Measurements from ENCODE around the gene NUP107. TPM values are rescaled to one million over a fixed set of nuclear protein-coding genes. Genes with fewer than 3 reads are reported as not detected.

Gene NUP107
- total RNA-seq, 6 experiments from 2014 or later = 9.6 to 17.7 (median 11.9) TPM

GRCh38 chr12:68772714-68773113 lies 85.9 kb downstream of the NUP107 start:
- 59% methylated on average over 8 of the region's 8 CpGs for WGBS (ENCODE audit: insufficient coverage, low coverage, low lambda C conversion rate, missing lambda C conversion rate)
- Histone ChIP-seq H3K27ac (no peak overlapping the region), H3K36me3 (no peaks in the 10 kb centered on the region), H3K4me1 (no peaks in the 10 kb centered on the region), H3K4me3 (no peak overlapping the region), H3K9me3 (no peaks in the 10 kb centered on the region), H3K27me3 (no peaks in the 10 kb centered on the region)
- peak in 1 of 3 donors; percentile 16 for DNase-seq
- intact Hi-C loops (cut with DNase I) = no loop called here
- TF ChIP-seq, protein P1, sequence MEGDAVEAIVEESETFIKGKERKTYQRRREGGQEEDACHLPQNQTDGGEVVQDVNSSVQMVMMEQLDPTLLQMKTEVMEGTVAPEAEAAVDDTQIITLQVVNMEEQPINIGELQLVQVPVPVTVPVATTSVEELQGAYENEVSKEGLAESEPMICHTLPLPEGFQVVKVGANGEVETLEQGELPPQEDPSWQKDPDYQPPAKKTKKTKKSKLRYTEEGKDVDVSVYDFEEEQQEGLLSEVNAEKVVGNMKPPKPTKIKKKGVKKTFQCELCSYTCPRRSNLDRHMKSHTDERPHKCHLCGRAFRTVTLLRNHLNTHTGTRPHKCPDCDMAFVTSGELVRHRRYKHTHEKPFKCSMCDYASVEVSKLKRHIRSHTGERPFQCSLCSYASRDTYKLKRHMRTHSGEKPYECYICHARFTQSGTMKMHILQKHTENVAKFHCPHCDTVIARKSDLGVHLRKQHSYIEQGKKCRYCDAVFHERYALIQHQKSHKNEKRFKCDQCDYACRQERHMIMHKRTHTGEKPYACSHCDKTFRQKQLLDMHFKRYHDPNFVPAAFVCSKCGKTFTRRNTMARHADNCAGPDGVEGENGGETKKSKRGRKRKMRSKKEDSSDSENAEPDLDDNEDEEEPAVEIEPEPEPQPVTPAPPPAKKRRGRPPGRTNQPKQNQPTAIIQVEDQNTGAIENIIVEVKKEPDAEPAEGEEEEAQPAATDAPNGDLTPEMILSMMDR (IDR thresholded peaks at IDR 0.05) = no peak
- TF ChIP-seq POLR2A (IDR thresholded peaks at IDR 0.05) = no peak
- ATAC-seq = no peak

DNA sequence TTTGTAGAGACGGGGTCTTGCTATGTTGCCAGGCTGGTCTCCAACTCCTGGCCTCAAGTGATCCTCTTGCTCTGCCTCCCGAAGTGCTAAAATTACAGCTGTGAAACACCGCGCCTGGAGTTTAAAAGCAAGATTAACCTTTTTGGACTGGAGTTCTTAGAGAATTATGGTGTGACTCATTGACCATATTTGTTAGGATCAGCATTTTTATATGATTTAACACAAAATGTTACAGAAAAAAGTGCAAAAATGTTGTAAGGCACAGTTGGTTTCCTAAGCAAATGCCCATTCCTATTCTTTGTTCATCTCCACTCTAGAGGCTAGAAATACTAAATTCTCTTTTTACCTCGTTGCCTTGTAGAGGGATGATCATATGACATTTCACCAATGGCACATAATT lies 86.8 kb downstream of the NUP107 start:
- WGBS (ENCODE audit: insufficient coverage, low coverage, low lambda C conversion rate, missing lambda C conversion rate) = 94% methylated on average over 5 of the region's 5 CpGs
- DNase-seq (no peak), ATAC-seq (no peak)
- no peaks in the 10 kb centered on the region for H3K4me1 ChIP-seq
- no peaks in the 10 kb centered on the region for H3K9me3 ChIP-seq
- intact Hi-C loops (cut with DNase I) = no loop called here
- no peaks in the 10 kb centered on the region for H3K36me3 ChIP-seq
- H3K27me3 ChIP-seq = no peaks in the 10 kb centered on the region
- H3K4me3 ChIP-seq = no peak overlapping the region
- H3K27ac ChIP-seq = no peak overlapping the region
- TF ChIP-seq POLR2A (IDR thresholded peaks at IDR 0.05) = no peak
- TF ChIP-seq, protein P1 (IDR thresholded peaks at IDR 0.05) = no peak

DNA sequence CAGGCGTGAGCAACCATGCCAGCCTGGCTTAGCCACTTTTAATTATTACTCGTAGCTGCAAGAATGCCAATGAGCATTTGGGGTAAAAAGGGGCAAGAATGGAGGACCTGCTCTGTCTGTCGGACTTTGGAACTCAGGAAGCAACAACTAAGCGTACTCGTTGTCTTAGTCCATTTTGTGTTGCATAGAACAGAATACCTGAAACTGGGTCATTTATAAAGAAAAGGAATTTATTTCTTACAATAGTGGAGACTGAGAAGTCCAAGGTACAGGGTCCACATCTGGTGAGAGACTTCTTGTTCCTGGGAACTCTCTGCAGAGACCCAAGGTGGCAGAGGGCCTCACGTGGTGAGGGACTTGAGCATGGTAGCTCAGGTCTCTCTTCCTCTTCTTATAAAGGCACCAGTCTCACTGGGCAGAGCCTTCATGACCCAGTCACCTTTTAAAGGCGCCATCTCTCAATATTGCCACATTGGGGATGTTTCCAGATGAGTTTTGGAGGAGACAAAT lies 88.4 kb downstream of the NUP107 start:
- intact Hi-C loops (cut with DNase I) = no loop called here
- TF ChIP-seq POLR2A (IDR thresholded peaks at IDR 0.05) = no peak
- TF ChIP-seq, protein P1 (IDR thresholded peaks at IDR 0.05) = no peak
- whole genome bisulfite sequencing (ENCODE audit: insufficient coverage, low coverage, low lambda C conversion rate, missing lambda C conversion rate) = 89% methylated on average over 7 of the region's 7 CpGs
- Histone ChIP-seq H3K27ac (no peak overlapping the region), H3K4me1 (no peaks in the 10 kb centered on the region), H3K36me3 (no peaks in the 10 kb centered on the region), H3K4me3 (no peak overlapping the region), H3K27me3 (no peaks in the 10 kb centered on the region), H3K9me3 (no peaks in the 10 kb centered on the region)
- no peak for DNase-seq
- ATAC-seq = no peak

DNA sequence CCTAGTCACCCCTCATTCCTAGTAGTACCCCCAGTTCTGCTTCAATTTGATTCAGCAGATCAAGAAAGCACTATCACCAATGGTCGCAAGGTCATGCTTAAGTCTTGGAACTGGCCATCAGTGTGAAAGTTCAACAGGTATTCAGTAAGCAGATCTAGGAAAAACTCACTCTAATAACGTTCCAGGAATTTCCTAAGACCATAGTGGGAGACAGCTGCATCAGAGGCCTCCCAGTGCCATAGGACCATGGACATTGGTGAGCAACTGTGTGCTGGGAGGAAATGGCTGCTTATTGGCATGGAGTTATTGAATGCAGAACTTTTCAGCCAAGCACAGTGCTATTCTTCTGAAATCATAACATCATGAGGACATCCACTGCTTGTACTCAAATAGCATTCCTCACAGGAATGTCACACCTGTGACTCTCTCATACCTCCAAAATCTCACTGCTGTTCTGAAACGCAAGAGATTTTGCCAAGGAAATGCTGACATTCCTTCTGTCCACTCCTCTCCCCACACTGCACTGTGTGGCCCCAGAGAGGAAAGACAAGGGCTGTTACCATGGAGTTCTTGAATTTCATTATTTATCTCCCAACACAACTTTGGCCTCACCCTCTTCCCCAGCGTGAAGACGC lies 90.3 kb downstream of the NUP107 start:
- intact Hi-C loops (cut with DNase I) = no loop called here
- DNase-seq (no peak), ATAC-seq (no peak)
- TF ChIP-seq, protein P1 (IDR thresholded peaks at IDR 0.05) = no peak
- no peak for TF ChIP-seq POLR2A (IDR thresholded peaks at IDR 0.05)
- Histone ChIP-seq H3K27me3 (no peaks in the 10 kb centered on the region), H3K9me3 (no peaks in the 10 kb centered on the region), H3K4me1 (no peaks in the 10 kb centered on the region), H3K36me3 (no peaks in the 10 kb centered on the region), H3K4me3 (no peak overlapping the region), H3K27ac (no peak overlapping the region)
- WGBS (ENCODE audit: insufficient coverage, low coverage, low lambda C conversion rate, missing lambda C conversion rate) = 90% methylated on average over 5 of the region's 5 CpGs

Data from right lobe of liver (tissue), 6 donors.